ENCODE measurements around the gene RPL36A.

DNA sequence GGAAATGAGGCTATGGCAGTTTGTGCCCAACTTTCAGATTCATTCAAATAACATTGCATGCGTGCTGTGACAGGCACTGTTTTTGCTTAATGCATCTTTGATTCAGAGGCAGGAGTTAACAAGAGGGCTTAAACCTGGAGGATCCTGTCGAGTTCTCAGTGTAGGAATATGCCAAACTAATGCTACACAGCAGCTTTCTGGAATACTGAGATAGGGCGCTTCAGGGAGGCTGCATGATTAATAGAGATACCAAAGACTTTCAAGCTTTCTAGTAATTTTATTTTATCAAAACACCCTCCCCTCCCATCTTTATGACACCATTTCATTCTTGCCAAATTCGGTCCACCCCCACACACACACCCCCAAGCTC, 41.6 kb upstream of the RPL36A start:
- no peak for TF ChIP-seq EZH2 (IDR thresholded peaks at IDR 0.05; ENCODE audit: borderline replicate concordance, low read length)
- TF ChIP-seq, protein P1, sequence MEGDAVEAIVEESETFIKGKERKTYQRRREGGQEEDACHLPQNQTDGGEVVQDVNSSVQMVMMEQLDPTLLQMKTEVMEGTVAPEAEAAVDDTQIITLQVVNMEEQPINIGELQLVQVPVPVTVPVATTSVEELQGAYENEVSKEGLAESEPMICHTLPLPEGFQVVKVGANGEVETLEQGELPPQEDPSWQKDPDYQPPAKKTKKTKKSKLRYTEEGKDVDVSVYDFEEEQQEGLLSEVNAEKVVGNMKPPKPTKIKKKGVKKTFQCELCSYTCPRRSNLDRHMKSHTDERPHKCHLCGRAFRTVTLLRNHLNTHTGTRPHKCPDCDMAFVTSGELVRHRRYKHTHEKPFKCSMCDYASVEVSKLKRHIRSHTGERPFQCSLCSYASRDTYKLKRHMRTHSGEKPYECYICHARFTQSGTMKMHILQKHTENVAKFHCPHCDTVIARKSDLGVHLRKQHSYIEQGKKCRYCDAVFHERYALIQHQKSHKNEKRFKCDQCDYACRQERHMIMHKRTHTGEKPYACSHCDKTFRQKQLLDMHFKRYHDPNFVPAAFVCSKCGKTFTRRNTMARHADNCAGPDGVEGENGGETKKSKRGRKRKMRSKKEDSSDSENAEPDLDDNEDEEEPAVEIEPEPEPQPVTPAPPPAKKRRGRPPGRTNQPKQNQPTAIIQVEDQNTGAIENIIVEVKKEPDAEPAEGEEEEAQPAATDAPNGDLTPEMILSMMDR (conservative IDR thresholded peaks at IDR 0.05 in 1 of 2, IDR thresholded peaks at IDR 0.05 in 1 of 2; ENCODE audit: extremely low read depth in 1 of 2, insufficient read depth in 1 of 2, low read depth in 1 of 2, low read length in 2 of 2): no peak

All from mammary epithelial cell (primary cell).